Thyroid gland (tissue), 4 donors: Measurements from ENCODE around the gene MSLN.

Source experiments
- CTCF ChIP-seq, 6 experiments: fragments of 200-600 bp in 3 of 6; fragments of 450-650 bp in 3 of 6; sonication (generic) in 3 of 6; IDR thresholded peaks; one replicate each; pipeline ENCODE4 v1.5.1; 2016 to 2019; ENCODE audit warnings: antibody characterized with exemption in 6 of 6, mild to moderate bottlenecking in 2 of 6, inconsistent platforms in 1 of 6, moderate library complexity in 1 of 6
- POLR2A ChIP-seq, 2 donors: fragments of 450-650 bp; IDR thresholded peaks; one replicate each; pipeline ENCODE4 v1.6.1; 2017; ENCODE audit warnings: antibody characterized with exemption in 2 of 2, mild to moderate bottlenecking in 2 of 2, moderate library complexity in 1 of 2

GRCh38 chr16:725041-725376, 35.5 kb upstream of the MSLN start:
- no peak for TF ChIP-seq CTCF (IDR thresholded peaks at IDR 0.05)
- TF ChIP-seq POLR2A (IDR thresholded peaks at IDR 0.05): no peak
